Measurements from ENCODE around the gene PRELID2. TPM values are rescaled to one million over a fixed set of nuclear protein-coding genes. Genes with fewer than 3 reads are reported as not detected.
"Not testable (repeated sequence)": the region's sequence is repeated elsewhere in the genome, so short reads cannot be mapped to it uniquely, and the experiment has no call there.

PRELID2 gene
- total and polyA plus RNA-seq, 2 donors (not counting 3 experiments of a cell fraction or from before 2014, with no cell fraction given) = 3.2 to 16.4 TPM

GRCh38 chr5:145800181-145800580 lies 35.0 kb downstream of the PRELID2 start:
- no peak overlapping the region for H3K27ac ChIP-seq (ENCODE audit: insufficient read depth, low read depth, low read length)
- H3K36me3 ChIP-seq (ENCODE audit: control insufficient read depth in 2 of 2, extremely low read depth in 1 of 2, insufficient read depth in 2 of 2, low read length in 2 of 2) = no peaks in the 10 kb centered on the region
- peak; percentile 27 for DNase-seq (ENCODE audit: low read depth, low spot score)
- H3K9me3 ChIP-seq (replicated peaks; ENCODE audit: control insufficient read depth, insufficient read depth, low read length) = no peaks in the 10 kb centered on the region
- FAIRE-seq = no peak
- dilution Hi-C loops (cut with MboI; ENCODE audit: extremely low pct_ligation_motif_present, low sequenced_read_pairs) (no loop called here), intact Hi-C loops (cut with micrococcal nuclease) (no loop called here)
- CTCF ChIA-PET = interaction anchor here (1.1 to 1.4 kb wide), 2 partner anchors 12 to 1596 kb away, joined by 3 to 5 read pairs; no protein-coding TSS in a partner anchor
- no peak overlapping the region for H3K4me3 ChIP-seq (replicated peaks in 1 of 3; ENCODE audit: insufficient read depth in 1 of 3, low read depth in 1 of 3, low read length in 3 of 3)
- H3K27me3 ChIP-seq (ENCODE audit: control insufficient read depth in 2 of 2, insufficient read depth in 2 of 2, low read length in 2 of 2) = no peaks in the 10 kb centered on the region
- no peaks in the 10 kb centered on the region for H4K20me1 ChIP-seq (replicated peaks; ENCODE audit: control insufficient read depth, extremely low read depth, insufficient read depth, low read length)
- POLR2A ChIA-PET = no interaction called here
- peaks cover 13% of the 10 kb centered on the region for H3K4me1 ChIP-seq (ENCODE audit: control insufficient read depth, extremely low read depth, insufficient read depth, low read length)
- TF ChIP-seq MYC (IDR thresholded peaks at IDR 0.05; ENCODE audit: low read depth, low read length) (no peak), JUN (IDR thresholded peaks at IDR 0.05; ENCODE audit: borderline replicate concordance, insufficient read depth, insufficient read length, low read depth) (no peak), POLR2AphosphoS5 (IDR thresholded peaks at IDR 0.05; ENCODE audit: insufficient read depth, low read depth, low read length) (no peak), GATA2 (IDR thresholded peaks at IDR 0.05; ENCODE audit: insufficient read depth, insufficient read length, low read depth, low read length) (no peak), EZH2 (IDR thresholded peaks at IDR 0.05; ENCODE audit: borderline replicate concordance, low read depth, low read length, severe bottlenecking) (no peak), POLR2A (IDR thresholded peaks at IDR 0.05; ENCODE audit: low read depth, low read length) (no peak), FOS (IDR thresholded peaks at IDR 0.05; ENCODE audit: borderline replicate concordance, insufficient read depth, low read length) (no peak), CTCF (IDR thresholded peaks at IDR 0.05; ENCODE audit: extremely low read depth in 1 of 2, insufficient read depth in 1 of 2, low read depth in 1 of 2, low read length in 2 of 2) (no peak), MAX (IDR thresholded peaks at IDR 0.05; ENCODE audit: insufficient read depth, insufficient read length) (no peak)
- no peak overlapping the region for H2AFZ ChIP-seq (ENCODE audit: low read depth, low read length)
- BruUV-seq (replicated peaks) = no TSS peak
- H3K9ac ChIP-seq (replicated peaks; ENCODE audit: extremely low read depth, insufficient read depth, low read length) = no peak overlapping the region
- H3K9me1 ChIP-seq (replicated peaks; ENCODE audit: control insufficient read depth, extremely low read depth, insufficient read depth, low read length) = no peaks in the 10 kb centered on the region
- H3K79me2 ChIP-seq (ENCODE audit: control insufficient read depth, insufficient read depth, low read length) = no peaks in the 10 kb centered on the region
- no peak overlapping the region for H3K4me2 ChIP-seq (ENCODE audit: insufficient read depth, low read length)

- BruUV-seq (replicated peaks); H3K27me3 ChIP-seq (ENCODE audit: control insufficient read depth in 2 of 2, insufficient read depth in 2 of 2, low read length in 2 of 2); dilution Hi-C loops (cut with MboI; ENCODE audit: extremely low pct_ligation_motif_present, low sequenced_read_pairs); H4K20me1 ChIP-seq (replicated peaks; ENCODE audit: control insufficient read depth, extremely low read depth, insufficient read depth, low read length); FAIRE-seq; POLR2A ChIA-PET; H3K4me3 ChIP-seq (replicated peaks in 1 of 3; ENCODE audit: insufficient read depth in 1 of 3, low read depth in 1 of 3, low read length in 3 of 3); H3K9ac ChIP-seq (replicated peaks; ENCODE audit: extremely low read depth, insufficient read depth, low read length); H3K4me2 ChIP-seq (ENCODE audit: insufficient read depth, low read length); intact Hi-C loops (cut with micrococcal nuclease); H3K79me2 ChIP-seq (ENCODE audit: control insufficient read depth, insufficient read depth, low read length); H3K36me3 ChIP-seq (ENCODE audit: control insufficient read depth in 2 of 2, extremely low read depth in 1 of 2, insufficient read depth in 2 of 2, low read length in 2 of 2); H3K9me3 ChIP-seq (replicated peaks; ENCODE audit: control insufficient read depth, insufficient read depth, low read length); H2AFZ ChIP-seq (ENCODE audit: low read depth, low read length); H3K9me1 ChIP-seq (replicated peaks; ENCODE audit: control insufficient read depth, extremely low read depth, insufficient read depth, low read length); DNase-seq (ENCODE audit: low read depth, low spot score); H3K27ac ChIP-seq (ENCODE audit: insufficient read depth, low read depth, low read length): not testable (repeated sequence)
- CTCF ChIA-PET = interaction anchor here (1.0 to 1.2 kb wide), 2 partner anchors 14 to 117 kb away, joined by 4 to 7 read pairs; no protein-coding TSS in a partner anchor
- H3K4me1 ChIP-seq (ENCODE audit: control insufficient read depth, extremely low read depth, insufficient read depth, low read length) = peaks cover 13% of the 10 kb centered on the region
These were observed 36.6 kb downstream of the PRELID2 start for GRCh38 chr5:145798503-145798902.
